ENCODE measurements around the gene VIM. TPM values are rescaled to one million over a fixed set of nuclear protein-coding genes. Genes with fewer than 3 reads are reported as not detected.
A peak's percentile ranks its signal among the peaks of the same experiment; 100 is the strongest.

The VIM gene
- total RNA-seq, 1 donor: 10,643 TPM

DNA sequence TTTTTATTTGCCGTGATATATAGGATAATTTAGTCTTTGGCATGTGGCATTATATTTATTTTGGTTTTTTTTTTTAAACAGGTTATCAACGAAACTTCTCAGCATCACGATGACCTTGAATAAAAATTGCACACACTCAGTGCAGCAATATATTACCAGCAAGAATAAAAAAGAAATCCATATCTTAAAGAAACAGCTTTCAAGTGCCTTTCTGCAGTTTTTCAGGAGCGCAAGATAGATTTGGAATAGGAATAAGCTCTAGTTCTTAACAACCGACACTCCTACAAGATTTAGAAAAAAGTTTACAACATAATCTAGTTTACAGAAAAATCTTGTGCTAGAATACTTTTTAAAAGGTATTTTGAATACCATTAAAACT, 9.1 kb downstream of the VIM start:
- H2AFZ ChIP-seq (ENCODE audit: low read length): no peak overlapping the region
- H3K79me2 ChIP-seq (ENCODE audit: insufficient read depth, low read length): peaks cover 27% of the 10 kb centered on the region
- TF ChIP-seq, protein P1, sequence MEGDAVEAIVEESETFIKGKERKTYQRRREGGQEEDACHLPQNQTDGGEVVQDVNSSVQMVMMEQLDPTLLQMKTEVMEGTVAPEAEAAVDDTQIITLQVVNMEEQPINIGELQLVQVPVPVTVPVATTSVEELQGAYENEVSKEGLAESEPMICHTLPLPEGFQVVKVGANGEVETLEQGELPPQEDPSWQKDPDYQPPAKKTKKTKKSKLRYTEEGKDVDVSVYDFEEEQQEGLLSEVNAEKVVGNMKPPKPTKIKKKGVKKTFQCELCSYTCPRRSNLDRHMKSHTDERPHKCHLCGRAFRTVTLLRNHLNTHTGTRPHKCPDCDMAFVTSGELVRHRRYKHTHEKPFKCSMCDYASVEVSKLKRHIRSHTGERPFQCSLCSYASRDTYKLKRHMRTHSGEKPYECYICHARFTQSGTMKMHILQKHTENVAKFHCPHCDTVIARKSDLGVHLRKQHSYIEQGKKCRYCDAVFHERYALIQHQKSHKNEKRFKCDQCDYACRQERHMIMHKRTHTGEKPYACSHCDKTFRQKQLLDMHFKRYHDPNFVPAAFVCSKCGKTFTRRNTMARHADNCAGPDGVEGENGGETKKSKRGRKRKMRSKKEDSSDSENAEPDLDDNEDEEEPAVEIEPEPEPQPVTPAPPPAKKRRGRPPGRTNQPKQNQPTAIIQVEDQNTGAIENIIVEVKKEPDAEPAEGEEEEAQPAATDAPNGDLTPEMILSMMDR (IDR thresholded peaks at IDR 0.05; ENCODE audit: extremely low read depth, low read depth, low read length): no peak
- H3K4me1 ChIP-seq (ENCODE audit: insufficient read depth, low read length): peaks cover 51% of the 10 kb centered on the region
- H3K4me3 ChIP-seq (ENCODE audit: insufficient read depth, low read length): no peak overlapping the region
- H4K20me1 ChIP-seq (ENCODE audit: insufficient read depth, low read length): peaks cover 53% of the 10 kb centered on the region
- no peak overlapping the region for H3K4me2 ChIP-seq (ENCODE audit: insufficient read depth, low read length)
- peak overlapping the region; percentile 76 for H3K27ac ChIP-seq (ENCODE audit: low read depth, low read length)
- H3K36me3 ChIP-seq (ENCODE audit: insufficient read depth, low read length): peaks cover 54% of the 10 kb centered on the region
- no peaks in the 10 kb centered on the region for H3K9me3 ChIP-seq (ENCODE audit: low read depth, low read length)
- no peak for DNase-seq (ENCODE audit: insufficient read length, low spot score, missing footprints)
- no peaks in the 10 kb centered on the region for H3K27me3 ChIP-seq (ENCODE audit: insufficient read depth, low read length)

DNA sequence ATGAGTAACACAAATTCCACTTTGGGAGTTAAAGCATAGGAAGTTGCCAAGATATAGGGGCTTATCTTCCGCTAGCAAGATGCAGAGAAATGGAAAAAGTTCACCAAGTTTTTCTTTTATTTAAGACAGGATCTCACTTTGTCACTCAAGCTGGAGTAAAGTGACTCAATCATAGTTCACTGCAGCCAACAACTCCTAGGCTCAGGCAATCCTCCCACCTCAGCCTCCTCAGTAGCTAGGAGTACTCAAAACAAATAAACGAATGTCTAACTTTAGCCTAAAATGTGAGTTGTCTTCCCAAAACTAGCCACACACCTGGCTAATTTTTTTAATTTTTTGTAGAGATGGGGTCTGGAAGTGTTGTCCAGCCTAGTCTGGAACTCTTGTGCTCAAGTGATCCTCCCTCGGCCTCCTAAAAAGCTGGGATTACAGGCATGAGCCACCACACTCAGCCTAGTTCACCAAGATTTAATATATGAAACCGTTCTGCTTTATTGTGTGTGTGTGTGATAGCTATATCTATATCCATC, 9.9 kb downstream of the VIM start:
- DNase-seq (ENCODE audit: insufficient read length, low spot score, missing footprints): no peak
- peaks cover 45% of the 10 kb centered on the region for H4K20me1 ChIP-seq (ENCODE audit: insufficient read depth, low read length)
- TF ChIP-seq, protein P1 (IDR thresholded peaks at IDR 0.05; ENCODE audit: extremely low read depth, low read depth, low read length): no peak
- peak overlapping the region; percentile 34 for H3K4me2 ChIP-seq (ENCODE audit: insufficient read depth, low read length)
- H2AFZ ChIP-seq (ENCODE audit: low read length): no peak overlapping the region
- H3K4me1 ChIP-seq (ENCODE audit: insufficient read depth, low read length): peaks cover 43% of the 10 kb centered on the region
- no peak overlapping the region for H3K4me3 ChIP-seq (ENCODE audit: insufficient read depth, low read length)
- H3K36me3 ChIP-seq (ENCODE audit: insufficient read depth, low read length): peaks cover 46% of the 10 kb centered on the region
- H3K27ac ChIP-seq (ENCODE audit: low read depth, low read length): peak overlapping the region; percentile 76
- H3K9me3 ChIP-seq (ENCODE audit: low read depth, low read length): no peaks in the 10 kb centered on the region
- no peaks in the 10 kb centered on the region for H3K27me3 ChIP-seq (ENCODE audit: insufficient read depth, low read length)
- peaks cover 20% of the 10 kb centered on the region for H3K79me2 ChIP-seq (ENCODE audit: insufficient read depth, low read length)

DNA sequence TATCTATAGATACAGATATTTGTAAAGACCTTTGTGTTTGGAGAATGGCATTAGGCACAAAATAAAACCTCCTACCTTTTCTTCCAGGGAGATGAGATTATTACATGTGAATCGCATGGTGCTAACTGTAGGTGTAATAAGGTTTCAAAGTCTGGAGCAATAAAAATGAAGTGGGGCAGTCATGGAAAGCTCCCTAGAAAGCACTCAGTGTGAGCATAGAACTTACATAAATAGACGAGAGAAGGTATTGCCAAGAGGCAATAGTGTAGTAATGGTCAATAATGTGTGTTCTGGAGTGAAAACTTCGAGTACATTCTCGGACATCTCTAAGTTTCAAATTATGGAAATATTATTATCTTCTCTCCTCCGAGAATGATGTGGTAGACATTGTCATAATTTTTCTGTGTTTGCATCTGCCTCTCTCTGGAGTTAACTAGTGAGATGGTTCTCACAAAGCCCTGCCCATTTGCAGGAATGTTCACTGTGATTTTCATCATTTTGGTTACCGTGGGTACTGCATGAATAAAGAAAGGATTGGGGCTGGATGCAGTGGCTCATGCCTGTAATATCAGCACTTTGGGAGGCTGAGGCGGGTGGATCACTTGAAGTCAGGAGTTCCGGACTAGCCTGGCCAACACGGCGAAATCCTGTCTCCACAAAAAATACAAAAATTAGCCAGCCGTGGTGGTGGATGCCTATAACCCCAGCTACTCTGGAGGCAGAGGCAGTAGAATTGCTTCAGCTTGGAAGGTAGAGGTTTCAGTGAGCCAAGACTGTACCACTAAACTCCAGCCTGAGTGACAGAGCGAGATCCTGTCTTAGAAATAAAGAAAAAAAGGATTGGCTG, 10.6 kb downstream of the VIM start:
- DNase-seq (ENCODE audit: insufficient read length, low spot score, missing footprints): no peak
- Histone ChIP-seq H3K79me2 (ENCODE audit: insufficient read depth, low read length) (peaks cover 13% of the 10 kb centered on the region), H3K36me3 (ENCODE audit: insufficient read depth, low read length) (peaks cover 39% of the 10 kb centered on the region), H3K4me1 (ENCODE audit: insufficient read depth, low read length) (peaks cover 36% of the 10 kb centered on the region), H2AFZ (ENCODE audit: low read length) (no peak overlapping the region), H3K27me3 (ENCODE audit: insufficient read depth, low read length) (no peaks in the 10 kb centered on the region), H3K4me3 (ENCODE audit: insufficient read depth, low read length) (no peak overlapping the region), H4K20me1 (ENCODE audit: insufficient read depth, low read length) (peaks cover 39% of the 10 kb centered on the region), H3K9me3 (ENCODE audit: low read depth, low read length) (no peaks in the 10 kb centered on the region), H3K27ac (ENCODE audit: low read depth, low read length) (peak overlapping the region; percentile 76), H3K4me2 (ENCODE audit: insufficient read depth, low read length) (peak overlapping the region; percentile 34)
- TF ChIP-seq, protein P1 (IDR thresholded peaks at IDR 0.05; ENCODE audit: extremely low read depth, low read depth, low read length): no peak

DNA sequence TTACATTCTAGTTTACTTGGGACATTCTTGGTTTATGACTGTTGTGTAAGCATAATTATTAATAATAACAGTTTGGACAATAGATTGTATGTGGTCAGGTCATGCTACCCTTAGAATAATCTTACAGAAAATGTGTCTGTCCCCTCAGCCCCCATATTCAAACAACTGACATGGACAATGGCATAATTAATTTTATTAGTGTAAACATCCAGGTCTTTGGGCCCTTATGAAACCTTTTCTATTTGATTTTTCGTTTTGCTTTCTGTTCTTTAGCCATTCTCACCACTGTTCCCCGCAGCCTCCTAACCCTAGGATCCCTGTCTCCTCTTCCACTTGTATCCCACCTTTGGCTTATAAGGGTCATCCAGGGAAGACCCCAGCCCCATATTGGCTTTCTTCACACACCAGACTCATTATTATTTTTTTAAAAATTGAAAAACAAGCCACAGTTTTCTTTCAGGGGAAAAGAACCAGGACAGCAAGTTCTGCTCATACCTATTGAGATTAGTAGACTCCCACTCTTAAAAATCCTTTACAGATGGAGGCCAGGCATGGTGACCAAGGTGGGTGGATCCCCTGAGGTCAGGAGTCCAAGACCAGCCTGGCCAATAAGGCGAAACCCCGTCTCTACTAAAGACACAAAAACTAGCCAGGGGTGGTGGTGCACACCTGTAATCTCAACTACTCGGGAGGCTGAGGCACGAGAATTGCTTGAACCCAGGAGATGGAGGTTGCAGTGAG, 11.5 kb downstream of the VIM start:
- H3K27ac ChIP-seq (ENCODE audit: low read depth, low read length): peak overlapping the region; percentile 76
- H2AFZ ChIP-seq (ENCODE audit: low read length): no peak overlapping the region
- DNase-seq (ENCODE audit: insufficient read length, low spot score, missing footprints): no peak
- H3K27me3 ChIP-seq (ENCODE audit: insufficient read depth, low read length): no peaks in the 10 kb centered on the region
- H3K4me2 ChIP-seq (ENCODE audit: insufficient read depth, low read length): no peak overlapping the region
- H3K9me3 ChIP-seq (ENCODE audit: low read depth, low read length): no peaks in the 10 kb centered on the region
- H3K36me3 ChIP-seq (ENCODE audit: insufficient read depth, low read length): peaks cover 31% of the 10 kb centered on the region
- TF ChIP-seq, protein P1 (IDR thresholded peaks at IDR 0.05; ENCODE audit: extremely low read depth, low read depth, low read length): no peak
- H3K4me1 ChIP-seq (ENCODE audit: insufficient read depth, low read length): peaks cover 28% of the 10 kb centered on the region
- H3K4me3 ChIP-seq (ENCODE audit: insufficient read depth, low read length): no peak overlapping the region
- peaks cover 31% of the 10 kb centered on the region for H4K20me1 ChIP-seq (ENCODE audit: insufficient read depth, low read length)
- H3K79me2 ChIP-seq (ENCODE audit: insufficient read depth, low read length): peaks cover 7% of the 10 kb centered on the region

All from osteoblast (primary cell).